IMR-90 (cell line): ENCODE data around the gene GALNT13. TPM values are rescaled to one million over a fixed set of nuclear protein-coding genes. Genes with fewer than 3 reads are reported as not detected.

Experiments
- ATAC-seq: fragments of 200-7000 bp; cut with Tn5 transposase; 2 replicates; pipeline ENCODE4 v1.9.1; 2020; ENCODE audit warnings: low read depth, mild to moderate bottlenecking, moderate library complexity
- BruUV-seq: library from RNA; stranded (reverse); fragments of 400-500 nt; replicated peaks from 2 replicates; lab custom pipeline; 2021; lab: Mats Ljungman, UMichigan
- CTCF ChIA-PET: fragments of 300-600 bp; formaldehyde crosslinking; extraction: SDS; loops from one replicate; lab custom pipeline; 2021; ENCODE audit warnings: antibody characterized with exemption; lab: Yijun Ruan, JAX
- POLR2A ChIA-PET: fragments of 300-600 bp; sonication (Branson Sonifier 250); formaldehyde crosslinking; loops from one replicate; lab custom pipeline; 2022; ENCODE audit warnings: antibody characterized with exemption; ENCODE audit not compliant: unreplicated experiment; lab: Charles Lee
- DNase-seq: peaks from one replicate; pipeline ENCODE4 v3.0.0; 2013
- H2AFZ ChIP-seq: replicated peaks from 2 replicates; pipeline ENCODE3; 2013; ENCODE audit warnings: low read length, mild to moderate bottlenecking; ENCODE audit not compliant: poor library complexity
- H2AK5ac ChIP-seq: 2 replicates; pipeline ENCODE4 v1.6.1; 2013; ENCODE audit warnings: low read depth, low read length, inconsistent platforms
- H2AK9ac ChIP-seq: replicated peaks from 2 replicates; pipeline ENCODE3; 2013; ENCODE audit warnings: mild to moderate bottlenecking, low read depth, low read length, moderate library complexity; ENCODE audit not compliant: poor library complexity
- H2BK120ac ChIP-seq: 2 replicates; pipeline ENCODE4 v1.6.1; 2013; ENCODE audit warnings: low read depth, low read length, inconsistent platforms
- H2BK15ac ChIP-seq: 3 replicates; pipeline ENCODE4 v1.6.1; 2013; ENCODE audit warnings: low read depth, low read length, inconsistent platforms
- H2BK20ac ChIP-seq: 2 replicates; pipeline ENCODE4 v1.6.1; 2013; ENCODE audit warnings: low read depth, mild to moderate bottlenecking, inconsistent platforms, low read length, moderate library complexity
- H2BK5ac ChIP-seq: 2 replicates; pipeline ENCODE4 v1.6.1; 2013; ENCODE audit warnings: mild to moderate bottlenecking, low read depth, low read length, inconsistent platforms; ENCODE audit not compliant: poor library complexity, severe bottlenecking
- H3K14ac ChIP-seq: replicated peaks from 2 replicates; pipeline ENCODE4 v1.6.1; 2013; ENCODE audit warnings: low read depth, low read length, inconsistent platforms
- H3K18ac ChIP-seq: 2 replicates; pipeline ENCODE4 v1.6.1; 2013; ENCODE audit warnings: low read depth, low read length, control low read depth
- H3K23ac ChIP-seq: 2 replicates; pipeline ENCODE4 v1.6.1; 2013; ENCODE audit warnings: low read depth, low read length, inconsistent platforms
- H3K27ac ChIP-seq: 2 replicates; pipeline ENCODE4 v1.5.1; 2013; ENCODE audit warnings: mild to moderate bottlenecking, control low read depth, low read length; ENCODE audit not compliant: insufficient read depth
- H3K27me3 ChIP-seq: 2 replicates; pipeline ENCODE4 v1.6.1; 2013; ENCODE audit warnings: low read length; ENCODE audit not compliant: control insufficient read depth, insufficient read depth
- H3K36me3 ChIP-seq: 2 replicates; pipeline ENCODE4 v1.6.1; 2013; ENCODE audit warnings: low read length, mixed read lengths; ENCODE audit not compliant: control insufficient read depth, insufficient read depth
- H3K4ac ChIP-seq: 2 replicates; pipeline ENCODE4 v1.6.1; 2013; ENCODE audit warnings: low read depth, low read length, inconsistent platforms
- H3K4me1 ChIP-seq: 2 replicates; pipeline ENCODE4 v1.6.1; 2013; ENCODE audit warnings: low read length, mixed read lengths; ENCODE audit not compliant: control insufficient read depth, insufficient read depth
- H3K4me2 ChIP-seq: 2 replicates; pipeline ENCODE4 v1.6.1; 2013; ENCODE audit warnings: low read depth, mild to moderate bottlenecking, control low read depth, low read length, moderate library complexity
- H3K4me3 ChIP-seq: 2 replicates; pipeline ENCODE4 v1.5.1; 2013; ENCODE audit warnings: low read depth, mild to moderate bottlenecking, control low read depth, low read length, moderate library complexity; ENCODE audit not compliant: insufficient read depth
- H3K56ac ChIP-seq: 2 replicates; pipeline ENCODE4 v1.6.1; 2013; ENCODE audit warnings: low read length, inconsistent platforms; ENCODE audit not compliant: insufficient read depth; ENCODE audit errors: extremely low read depth
- H3K79me1 ChIP-seq, 2 experiments: 2 replicates each; pipeline ENCODE4 v1.6.1; 2013; ENCODE audit warnings: low read length in 2 of 2, inconsistent platforms in 1 of 2, low read depth in 1 of 2
- H3K9ac ChIP-seq: 2 replicates; pipeline ENCODE4 v1.6.1; 2013; ENCODE audit warnings: low read depth, low read length, control low read depth
- H3K9me1 ChIP-seq: 2 replicates; pipeline ENCODE4 v1.6.1; 2013; ENCODE audit warnings: low read length, inconsistent platforms; ENCODE audit not compliant: insufficient read depth
- H3K9me3 ChIP-seq: 2 replicates; pipeline ENCODE4 v1.6.1; 2013; ENCODE audit warnings: low read length; ENCODE audit not compliant: control insufficient read depth, insufficient read depth
- H4K20me1 ChIP-seq: 2 replicates; pipeline ENCODE4 v1.6.1; 2013; ENCODE audit warnings: low read length, inconsistent platforms; ENCODE audit not compliant: insufficient read depth
- H4K5ac ChIP-seq: 2 replicates; pipeline ENCODE4 v1.6.1; 2013; ENCODE audit warnings: mild to moderate bottlenecking, low read depth, low read length, control low read depth
- H4K8ac ChIP-seq, 2 experiments: 2 replicates each; pipeline ENCODE4 v1.6.1; 2013; ENCODE audit warnings: low read depth in 2 of 2, low read length in 2 of 2, control low read depth in 1 of 2, inconsistent platforms in 1 of 2
- H4K91ac ChIP-seq: 2 replicates; pipeline ENCODE4 v1.6.1; 2013; ENCODE audit warnings: low read depth, low read length, inconsistent platforms; ENCODE audit not compliant: insufficient read depth
- CEBPB ChIP-seq: IDR thresholded peaks from 2 replicates; pipeline ENCODE4 v1.6.1; 2012; ENCODE audit warnings: low read depth, low read length, improper control_type of control experiment
- FOS ChIP-seq: fragments of 150-350 bp; IDR thresholded peaks from 2 replicates; pipeline ENCODE4 v1.6.1; 2016; ENCODE audit warnings: low read depth, low read length
- WGBS, 2 experiments: methylation state at CpG; one replicate each; pipeline versions ENCODE4 v1.1.5 to v1.1.7; 2013; ENCODE audit warnings: missing lambda C conversion rate in 2 of 2; ENCODE audit not compliant: insufficient read length in 1 of 2; ENCODE audit errors: extremely low coverage in 2 of 2; 5-methylcytosine and 5-hydroxymethylcytosine counted together
- dilution Hi-C: fragments of 300-500 bp; cut with HindIII; formaldehyde crosslinking; loops from one replicate; pipeline ENCODE4 v1.14.3; 2018; ENCODE audit warnings: low sequenced_read_pairs; ENCODE audit not compliant: unreplicated experiment
- in situ Hi-C: fragments of 300-500 bp; cut with MboI; formaldehyde crosslinking; loops from 3 replicates; pipeline ENCODE4 v1.14.3; 2019; ENCODE audit warnings: low sequenced_read_pairs, inconsistent platforms, mixed read lengths
- intact Hi-C: fragments of 100-400 bp; cut with micrococcal nuclease; formaldehyde crosslinking; loops from 2 replicates; pipeline ENCODE4 v1.10.0; 2022
- polyA plus RNA-seq, 3 experiments: library from polyadenylated mRNA; depleted of rRNA; stranded (reverse); fragments of >200 nt; gene quantifications; 2 replicates each; pipeline ENCODE4 v1.2.3, GENCODE V29; 2012; ENCODE audit warnings: low replicate concordance in 1 of 3
- total RNA-seq: library from RNA; depleted of rRNA; stranded (reverse); fragments of >200 nt; gene quantifications from 2 replicates; pipeline ENCODE4 v1.2.3, GENCODE V29; 2012

The GALNT13 gene
- total and polyA plus RNA-seq, 2 of the 4 experiments (the other 2 are of a cell fraction): 0.03 TPM; not detected in 1

- no peak for ATAC-seq
- no peak overlapping the region for H2BK120ac ChIP-seq
- H3K36me3 ChIP-seq: no peaks in the 10 kb centered on the region
- no TSS peak for BruUV-seq
- no peak overlapping the region for H4K91ac ChIP-seq
- H4K20me1 ChIP-seq: no peaks in the 10 kb centered on the region
- no peak overlapping the region for H3K14ac ChIP-seq
- no peak overlapping the region for H2AK5ac ChIP-seq
- H3K4me3 ChIP-seq: no peak overlapping the region
- H3K4me2 ChIP-seq: no peak overlapping the region
- H3K9me3 ChIP-seq: peaks cover 3% of the 10 kb centered on the region; the same call in 1 of the 2 replicates
- no peak overlapping the region for H2AFZ ChIP-seq
- H3K23ac ChIP-seq: no peak overlapping the region
- H3K27ac ChIP-seq: no peak overlapping the region
- H2BK20ac ChIP-seq: no peak overlapping the region
- H3K4me1 ChIP-seq: no peaks in the 10 kb centered on the region
- no peaks in the 10 kb centered on the region for H3K27me3 ChIP-seq
- dilution Hi-C loops (no loop called here), intact Hi-C loops (no loop called here), in situ Hi-C loops (no loop called here)
- H4K5ac ChIP-seq: no peak overlapping the region
- no peak overlapping the region for H3K4ac ChIP-seq
- no peak overlapping the region for H4K8ac ChIP-seq
- no peak overlapping the region for H2BK15ac ChIP-seq
- POLR2A ChIA-PET: no interaction called here
- H3K56ac ChIP-seq: no peak overlapping the region
- H2AK9ac ChIP-seq: no peak overlapping the region
- no peaks in the 10 kb centered on the region for H3K9me1 ChIP-seq
- no peak overlapping the region for H3K18ac ChIP-seq
- no peaks in the 10 kb centered on the region for H3K79me1 ChIP-seq
- TF ChIP-seq CEBPB (no peak), FOS (no peak)
- no CpG with 5 or more reads among the region's 4 CpGs for WGBS, 2 experiments
- no peak overlapping the region for H2BK5ac ChIP-seq
- no peak overlapping the region for H3K9ac ChIP-seq
- CTCF ChIA-PET: no interaction called here
- DNase-seq: no peak
Observed at GRCh38 chr2:154455166-154455565, 583.4 kb downstream of the GALNT13 start.
